Thoracic aorta (tissue), 2 donors: ENCODE data around the gene LRRC74B. TPM values are rescaled to one million over a fixed set of nuclear protein-coding genes. Genes with fewer than 3 reads are reported as not detected.

Experiments used
- ATAC-seq: fragments of 150-250 bp; one replicate; pipeline ENCODE4 v1.8.0; 2017; ENCODE audit warnings: low read depth; ENCODE audit not compliant: insufficient number of reproducible peaks, low FRiP score
- DNase-seq: peaks from one replicate; pipeline ENCODE4 v3.0.0-alpha.2; 2020; ENCODE audit warnings: low spot score
- H3K27ac ChIP-seq, 2 donors: fragments of 200-600 bp; sonication (generic); 1 replicate in 1 of 2; 2 replicates in 1 of 2; pipeline ENCODE4 v1.5.1; 2016; ENCODE audit warnings: mild to moderate bottlenecking in 2 of 2, moderate library complexity in 2 of 2
- H3K27me3 ChIP-seq: fragments of 200-600 bp; sonication (generic); replicated peaks from 2 replicates; pipeline ENCODE4 v1.6.0; 2016; ENCODE audit warnings: mild to moderate bottlenecking; ENCODE audit not compliant: insufficient read depth
- H3K36me3 ChIP-seq: fragments of 200-600 bp; sonication (generic); one replicate; pipeline ENCODE4 v1.5.1; 2016
- H3K4me1 ChIP-seq, 2 donors: fragments of 200-600 bp; sonication (generic); 1 replicate in 1 of 2; 2 replicates in 1 of 2; pipeline versions ENCODE4 v1.5.1 to v1.6.0; 2016; ENCODE audit warnings: low read depth in 2 of 2, mild to moderate bottlenecking in 1 of 2; ENCODE audit not compliant: control insufficient read depth in 1 of 2
- H3K4me3 ChIP-seq: fragments of 200-600 bp; sonication (generic); 2 replicates; pipeline ENCODE4 v1.5.1; 2016; ENCODE audit warnings: mild to moderate bottlenecking
- H3K9me3 ChIP-seq: fragments of 200-600 bp; sonication (generic); 2 replicates; pipeline ENCODE4 v1.5.1; 2016
- CTCF ChIP-seq: fragments of 200-600 bp; sonication (generic); IDR thresholded peaks from one replicate; pipeline ENCODE4 v1.5.1; 2019; ENCODE audit warnings: antibody characterized with exemption
- total RNA-seq, 2 donors: library from RNA; depleted of rRNA; stranded (reverse); fragments of >200 nt; gene quantifications; one replicate each; pipeline versions ENCODE4 v1.1.0 to v1.2.3, GENCODE V29; 2016

LRRC74B gene
- total RNA-seq, 2 donors from 2014 or later, result not detected

- Histone ChIP-seq H3K9me3 (no peaks in the 10 kb centered on the region), H3K27me3 (no peaks in the 10 kb centered on the region), H3K4me1 (no peaks in the 10 kb centered on the region), H3K36me3 (no peaks in the 10 kb centered on the region), H3K27ac (no peak overlapping the region), H3K4me3 (no peak overlapping the region)
- TF ChIP-seq CTCF, result no peak
- ATAC-seq (no peak), DNase-seq (no peak)
Measured at GRCh38 chr22:21073023-21073422, 27.3 kb downstream of the LRRC74B start.

GRCh38 chr22:21073482-21073881 lies 27.7 kb downstream of the LRRC74B start:
- H3K9me3 ChIP-seq, result no peaks in the 10 kb centered on the region
- H3K4me3 ChIP-seq, result no peak overlapping the region
- H3K4me1 ChIP-seq, result no peaks in the 10 kb centered on the region
- no peaks in the 10 kb centered on the region for H3K36me3 ChIP-seq
- H3K27me3 ChIP-seq, result no peaks in the 10 kb centered on the region
- no peak for DNase-seq
- ATAC-seq, result no peak
- H3K27ac ChIP-seq, result no peak overlapping the region
- no peak for TF ChIP-seq CTCF

- no peak overlapping the region for H3K4me3 ChIP-seq
- H3K4me1 ChIP-seq, result no peaks in the 10 kb centered on the region
- no peak overlapping the region for H3K27ac ChIP-seq
- no peak for ATAC-seq
- DNase-seq, result no peak
- no peaks in the 10 kb centered on the region for H3K27me3 ChIP-seq
- no peak for TF ChIP-seq CTCF
- H3K36me3 ChIP-seq, result no peaks in the 10 kb centered on the region
- H3K9me3 ChIP-seq, result no peaks in the 10 kb centered on the region
Measured at GRCh38 chr22:21074102-21074715, 28.5 kb downstream of the LRRC74B start.

- H3K4me3 ChIP-seq, result no peak overlapping the region
- no peak overlapping the region for H3K27ac ChIP-seq
- H3K9me3 ChIP-seq, result no peaks in the 10 kb centered on the region
- no peak for TF ChIP-seq CTCF
- ATAC-seq, result no peak
- no peaks in the 10 kb centered on the region for H3K4me1 ChIP-seq
- H3K27me3 ChIP-seq, result no peaks in the 10 kb centered on the region
- H3K36me3 ChIP-seq, result no peaks in the 10 kb centered on the region
- no peak for DNase-seq
Measured at GRCh38 chr22:21075516-21076138, 29.9 kb downstream of the LRRC74B start.

- Histone ChIP-seq H3K27ac (no peak overlapping the region), H3K36me3 (no peaks in the 10 kb centered on the region), H3K9me3 (no peaks in the 10 kb centered on the region), H3K27me3 (no peaks in the 10 kb centered on the region), H3K4me1 (no peaks in the 10 kb centered on the region), H3K4me3 (no peak overlapping the region)
- TF ChIP-seq CTCF, result no peak
- no peak for ATAC-seq
- no peak for DNase-seq
Measured at GRCh38 chr22:21076912-21077625, 31.3 kb downstream of the LRRC74B start.
